IPS-18a (cell line): ENCODE results near the gene SLC7A6.
"Not testable (repeated sequence)": the region's sequence is repeated elsewhere in the genome, so short reads cannot be mapped to it uniquely, and the experiment has no call there.

Source experiments
- H3K27ac ChIP-seq: one replicate; pipeline ENCODE4 v1.5.1; 2013; ENCODE audit warnings: low read length
- H3K27me3 ChIP-seq: one replicate; pipeline ENCODE4 v1.6.1; 2013; ENCODE audit warnings: mild to moderate bottlenecking, low read length; ENCODE audit not compliant: control insufficient read depth, insufficient read depth
- H3K36me3 ChIP-seq: one replicate; pipeline ENCODE4 v1.6.1; 2013; ENCODE audit warnings: low read depth, low read length; ENCODE audit not compliant: control insufficient read depth
- H3K4me1 ChIP-seq: one replicate; pipeline ENCODE4 v1.6.1; 2013; ENCODE audit warnings: low read depth, low read length; ENCODE audit not compliant: control insufficient read depth
- H3K4me3 ChIP-seq: one replicate; pipeline ENCODE4 v1.5.1; 2013; ENCODE audit warnings: low read length
- H3K9ac ChIP-seq: one replicate; pipeline ENCODE4 v1.6.1; 2013; ENCODE audit warnings: mild to moderate bottlenecking, low read length, moderate library complexity
- H3K9me3 ChIP-seq: one replicate; pipeline ENCODE4 v1.6.1; 2013; ENCODE audit warnings: low read depth, low read length; ENCODE audit not compliant: control insufficient read depth

Gene SLC7A6

GRCh38 chr16:68288796-68289195 lies 24.5 kb downstream of the SLC7A6 start:
- H3K4me1 ChIP-seq, H3K4me3 ChIP-seq, H3K9me3 ChIP-seq, H3K27ac ChIP-seq, H3K27me3 ChIP-seq, H3K9ac ChIP-seq: not testable (repeated sequence)
- H3K36me3 ChIP-seq, result peaks cover 25% of the 10 kb centered on the region

GRCh38 chr16:68289202-68289601 lies 24.9 kb downstream of the SLC7A6 start:
- no peaks in the 10 kb centered on the region for H3K4me1 ChIP-seq
- no peak overlapping the region for H3K27ac ChIP-seq
- no peaks in the 10 kb centered on the region for H3K9me3 ChIP-seq
- no peak overlapping the region for H3K9ac ChIP-seq
- H3K27me3 ChIP-seq, result no peaks in the 10 kb centered on the region
- no peak overlapping the region for H3K4me3 ChIP-seq
- peaks cover 25% of the 10 kb centered on the region for H3K36me3 ChIP-seq

GRCh38 chr16:68289621-68290329 lies 25.4 kb downstream of the SLC7A6 start:
- H3K36me3 ChIP-seq, result peaks cover 25% of the 10 kb centered on the region
- H3K9me3 ChIP-seq, result no peaks in the 10 kb centered on the region
- H3K4me1 ChIP-seq, result no peaks in the 10 kb centered on the region
- H3K9ac ChIP-seq, result no peak overlapping the region
- H3K27me3 ChIP-seq, result no peaks in the 10 kb centered on the region
- H3K27ac ChIP-seq, result no peak overlapping the region
- H3K4me3 ChIP-seq, result no peak overlapping the region

- Histone ChIP-seq H3K27ac (no peak overlapping the region), H3K9ac (no peak overlapping the region), H3K27me3 (no peaks in the 10 kb centered on the region), H3K9me3 (no peaks in the 10 kb centered on the region), H3K4me3 (no peak overlapping the region), H3K4me1 (no peaks in the 10 kb centered on the region), H3K36me3 (peaks cover 25% of the 10 kb centered on the region)
These were observed 26.1 kb downstream of the SLC7A6 start for GRCh38 chr16:68290450-68290849.

GRCh38 chr16:68291227-68291626 lies 26.9 kb downstream of the SLC7A6 start:
- Histone ChIP-seq H3K9me3 (no peaks in the 10 kb centered on the region), H3K9ac (no peak overlapping the region), H3K4me3 (no peak overlapping the region), H3K27me3 (no peaks in the 10 kb centered on the region), H3K4me1 (no peaks in the 10 kb centered on the region), H3K36me3 (peaks cover 25% of the 10 kb centered on the region), H3K27ac (no peak overlapping the region)

- no peaks in the 10 kb centered on the region for H3K27me3 ChIP-seq
- H3K9ac ChIP-seq, result no peak overlapping the region
- H3K9me3 ChIP-seq, result no peaks in the 10 kb centered on the region
- H3K4me1 ChIP-seq, result no peaks in the 10 kb centered on the region
- peaks cover 21% of the 10 kb centered on the region for H3K36me3 ChIP-seq
- no peak overlapping the region for H3K27ac ChIP-seq
- no peak overlapping the region for H3K4me3 ChIP-seq
These were observed 28.1 kb downstream of the SLC7A6 start for GRCh38 chr16:68292425-68292824.

GRCh38 chr16:68296291-68296690 lies 32.0 kb downstream of the SLC7A6 start:
- Histone ChIP-seq H3K4me3 (no peak overlapping the region), H3K36me3 (peaks cover 47% of the 10 kb centered on the region), H3K9me3 (no peaks in the 10 kb centered on the region), H3K9ac (no peak overlapping the region), H3K27ac (no peak overlapping the region), H3K4me1 (no peaks in the 10 kb centered on the region), H3K27me3 (no peaks in the 10 kb centered on the region)

GRCh38 chr16:68296693-68297092 lies 32.4 kb downstream of the SLC7A6 start:
- Histone ChIP-seq H3K9ac (no peak overlapping the region), H3K27ac (no peak overlapping the region), H3K36me3 (peaks cover 50% of the 10 kb centered on the region), H3K4me3 (no peak overlapping the region), H3K27me3 (no peaks in the 10 kb centered on the region), H3K4me1 (no peaks in the 10 kb centered on the region), H3K9me3 (no peaks in the 10 kb centered on the region)

- Histone ChIP-seq H3K36me3 (peaks cover 57% of the 10 kb centered on the region), H3K4me3 (no peak overlapping the region), H3K27ac (no peak overlapping the region)
These were observed 33.6 kb downstream of the SLC7A6 start for GRCh38 chr16:68297908-68298307.

GRCh38 chr16:68298312-68298711 lies 34.0 kb downstream of the SLC7A6 start:
- peaks cover 58% of the 10 kb centered on the region for H3K36me3 ChIP-seq
- no peaks in the 10 kb centered on the region for H3K27me3 ChIP-seq
- no peak overlapping the region for H3K4me3 ChIP-seq
- H3K27ac ChIP-seq, result no peak overlapping the region
- no peaks in the 10 kb centered on the region for H3K4me1 ChIP-seq
- no peak overlapping the region for H3K9ac ChIP-seq
- no peaks in the 10 kb centered on the region for H3K9me3 ChIP-seq

More at GRCh38 chr16:68297908-68298307, 33.6 kb downstream of the SLC7A6 start:
- Histone ChIP-seq H3K27me3 (no peaks in the 10 kb centered on the region), H3K9ac (no peak overlapping the region), H3K4me1 (no peaks in the 10 kb centered on the region), H3K9me3 (no peaks in the 10 kb centered on the region)

- no peaks in the 10 kb centered on the region for H3K27me3 ChIP-seq
- no peaks in the 10 kb centered on the region for H3K4me1 ChIP-seq
- no peak overlapping the region for H3K4me3 ChIP-seq
- H3K36me3 ChIP-seq, result peaks cover 62% of the 10 kb centered on the region
- no peak overlapping the region for H3K27ac ChIP-seq
- H3K9ac ChIP-seq, result no peak overlapping the region
- H3K9me3 ChIP-seq, result no peaks in the 10 kb centered on the region
These were observed 34.7 kb downstream of the SLC7A6 start for GRCh38 chr16:68298907-68299561.
